SU-DHL-6 (cell line): ENCODE measurements around the gene FXYD7.

ENCODE experiments used
- EZH2phosphoT487 ChIP-seq: fragments of 200-600 bp; sonication (generic), shearing (Covaris generic); conservative IDR thresholded peaks from 2 replicates; pipeline ENCODE4 v1.6.1; 2018; ENCODE audit warnings: mild to moderate bottlenecking, antibody characterized with exemption, low read length, moderate library complexity, mixed read lengths
- TF ChIP-seq, protein P1 (sequence below): fragments of 200-600 bp; sonication (generic); IDR thresholded peaks from one replicate; pipeline ENCODE4 v1.5.1; 2017; ENCODE audit warnings: antibody characterized with exemption, mild to moderate bottlenecking, low read length, moderate library complexity; ENCODE audit not compliant: insufficient read depth, poor library complexity, severe bottlenecking

DNA sequence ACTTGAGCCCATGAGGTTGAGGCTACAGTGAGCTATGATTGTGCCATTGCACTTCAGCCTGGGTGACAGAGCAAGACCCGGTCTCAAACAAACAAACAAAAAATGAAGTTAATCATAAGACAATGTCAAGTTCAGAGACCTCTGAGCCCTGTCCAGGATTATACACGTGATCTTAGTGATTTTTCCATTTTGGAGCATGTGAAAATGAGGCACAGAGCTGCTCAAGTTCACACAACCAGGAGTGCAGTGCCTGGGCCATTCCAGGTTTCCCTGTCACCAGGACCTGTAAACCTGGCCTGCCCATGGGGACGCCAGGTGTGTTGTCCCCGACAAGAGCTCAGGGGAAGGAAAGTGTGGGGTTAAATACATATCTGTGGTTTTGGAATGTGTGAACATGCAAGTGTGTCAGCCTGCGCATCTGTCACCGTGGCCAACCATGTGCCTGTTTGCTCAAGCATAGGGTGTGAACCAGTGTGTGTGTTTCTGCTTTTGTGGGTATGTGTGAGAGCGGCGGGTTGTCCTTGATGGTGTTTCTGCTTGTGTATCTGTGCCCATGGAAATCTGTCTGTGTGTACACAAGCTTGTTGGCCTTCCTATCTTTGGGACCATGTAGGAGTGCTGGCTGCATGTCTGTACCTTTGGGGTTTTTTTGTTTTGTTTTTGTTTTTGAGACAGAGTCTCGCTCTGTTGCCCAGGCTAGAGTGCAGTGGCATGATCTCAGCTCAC is 5.9 kb upstream of the FXYD7 start:
- TF ChIP-seq, protein P1, sequence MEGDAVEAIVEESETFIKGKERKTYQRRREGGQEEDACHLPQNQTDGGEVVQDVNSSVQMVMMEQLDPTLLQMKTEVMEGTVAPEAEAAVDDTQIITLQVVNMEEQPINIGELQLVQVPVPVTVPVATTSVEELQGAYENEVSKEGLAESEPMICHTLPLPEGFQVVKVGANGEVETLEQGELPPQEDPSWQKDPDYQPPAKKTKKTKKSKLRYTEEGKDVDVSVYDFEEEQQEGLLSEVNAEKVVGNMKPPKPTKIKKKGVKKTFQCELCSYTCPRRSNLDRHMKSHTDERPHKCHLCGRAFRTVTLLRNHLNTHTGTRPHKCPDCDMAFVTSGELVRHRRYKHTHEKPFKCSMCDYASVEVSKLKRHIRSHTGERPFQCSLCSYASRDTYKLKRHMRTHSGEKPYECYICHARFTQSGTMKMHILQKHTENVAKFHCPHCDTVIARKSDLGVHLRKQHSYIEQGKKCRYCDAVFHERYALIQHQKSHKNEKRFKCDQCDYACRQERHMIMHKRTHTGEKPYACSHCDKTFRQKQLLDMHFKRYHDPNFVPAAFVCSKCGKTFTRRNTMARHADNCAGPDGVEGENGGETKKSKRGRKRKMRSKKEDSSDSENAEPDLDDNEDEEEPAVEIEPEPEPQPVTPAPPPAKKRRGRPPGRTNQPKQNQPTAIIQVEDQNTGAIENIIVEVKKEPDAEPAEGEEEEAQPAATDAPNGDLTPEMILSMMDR: no peak
- TF ChIP-seq EZH2phosphoT487: no peak
